Trophoblast cell (in vitro differentiated cells and primary cell): Measurements from ENCODE around the gene KCNMB2.

ENCODE experiments used
- DNase-seq, 2 donors: peaks; one replicate each; pipeline ENCODE4 v3.0.0-alpha.2; 2016
- H2AFZ ChIP-seq: 2 replicates; pipeline ENCODE4 v1.6.1; 2013; ENCODE audit warnings: low read length, moderate library complexity, mild to moderate bottlenecking; ENCODE audit not compliant: insufficient read depth, poor library complexity
- H2AK5ac ChIP-seq: 2 replicates; pipeline ENCODE4 v1.6.1; 2013; ENCODE audit warnings: mild to moderate bottlenecking, low read length
- H2BK120ac ChIP-seq: 2 replicates; pipeline ENCODE4 v1.6.1; 2013; ENCODE audit warnings: low read length, mild to moderate bottlenecking, moderate library complexity; ENCODE audit not compliant: insufficient read depth, poor library complexity
- H2BK12ac ChIP-seq: 2 replicates; pipeline ENCODE4 v1.6.1; 2013; ENCODE audit warnings: mild to moderate bottlenecking, low read length, moderate library complexity
- H2BK5ac ChIP-seq: 2 replicates; pipeline ENCODE4 v1.6.1; 2013; ENCODE audit warnings: low read length, low read depth, moderate library complexity, mild to moderate bottlenecking; ENCODE audit not compliant: poor library complexity
- H3K14ac ChIP-seq: 2 replicates; pipeline ENCODE4 v1.6.1; 2013; ENCODE audit warnings: mild to moderate bottlenecking, low read length
- H3K18ac ChIP-seq: 2 replicates; pipeline ENCODE4 v1.6.1; 2013; ENCODE audit warnings: mild to moderate bottlenecking, low read length
- H3K23ac ChIP-seq: 2 replicates; pipeline ENCODE4 v1.6.1; 2013; ENCODE audit warnings: low read length
- H3K27ac ChIP-seq: 2 replicates; pipeline ENCODE4 v1.5.1; 2013; ENCODE audit warnings: low read depth, mild to moderate bottlenecking, inconsistent platforms, low read length, moderate library complexity
- H3K27me3 ChIP-seq: 2 replicates; pipeline ENCODE4 v1.6.1; 2013; ENCODE audit warnings: inconsistent platforms, mild to moderate bottlenecking, low read length, moderate library complexity; ENCODE audit not compliant: insufficient read depth
- H3K36me3 ChIP-seq, 2 experiments: 1 replicate in 1 of 2; 2 replicates in 1 of 2; pipeline ENCODE4 v1.6.1; 2013; ENCODE audit warnings: low read length in 2 of 2, mild to moderate bottlenecking in 2 of 2, moderate library complexity in 1 of 2; ENCODE audit not compliant: insufficient read depth in 2 of 2, control insufficient read depth in 1 of 2
- H3K4ac ChIP-seq: 2 replicates; pipeline ENCODE4 v1.6.1; 2013; ENCODE audit warnings: low read depth, mild to moderate bottlenecking, low read length, moderate library complexity
- H3K4me1 ChIP-seq, 2 experiments: 1 replicate in 1 of 2; 2 replicates in 1 of 2; pipeline ENCODE4 v1.6.1; 2013; ENCODE audit warnings: low read length in 2 of 2, mild to moderate bottlenecking in 2 of 2, moderate library complexity in 1 of 2; ENCODE audit not compliant: insufficient read depth in 2 of 2, control insufficient read depth in 1 of 2
- H3K4me2 ChIP-seq: 2 replicates; pipeline ENCODE4 v1.6.1; 2013; ENCODE audit warnings: inconsistent platforms, mild to moderate bottlenecking, low read length, moderate library complexity
- H3K4me3 ChIP-seq: 2 replicates; pipeline ENCODE4 v1.5.1; 2013; ENCODE audit warnings: mild to moderate bottlenecking, low read depth, low read length, inconsistent platforms
- H3K79me1 ChIP-seq: one replicate; pipeline ENCODE4 v1.6.1; 2013; ENCODE audit warnings: low read length
- H3K79me2 ChIP-seq: 2 replicates; pipeline ENCODE4 v1.6.1; 2013; ENCODE audit warnings: low read length, mild to moderate bottlenecking; ENCODE audit not compliant: control insufficient read depth, insufficient read depth, poor library complexity
- H3K9ac ChIP-seq: 2 replicates; pipeline ENCODE4 v1.6.1; 2013; ENCODE audit warnings: mild to moderate bottlenecking, low read length
- H3K9me3 ChIP-seq: 2 replicates; pipeline ENCODE4 v1.6.1; 2013; ENCODE audit warnings: low read depth, mild to moderate bottlenecking, control low read depth, inconsistent platforms, low read length; ENCODE audit not compliant: insufficient read depth
- H4K12ac ChIP-seq: 2 replicates; pipeline ENCODE4 v1.6.1; 2013; ENCODE audit warnings: low read depth, mild to moderate bottlenecking, low read length, moderate library complexity
- H4K8ac ChIP-seq: 2 replicates; pipeline ENCODE4 v1.6.1; 2013; ENCODE audit warnings: low read depth, mild to moderate bottlenecking, low read length, moderate library complexity
- H4K91ac ChIP-seq: one replicate; pipeline ENCODE4 v1.6.1; 2013; ENCODE audit warnings: low read depth, mild to moderate bottlenecking, low read length, moderate library complexity
- WGBS: extraction: QIAGEN DNeasy Blood & Tissue Kit; methylation state at CpG from one replicate; pipeline ENCODE4 v1.1.7; 2013; ENCODE audit warnings: missing lambda C conversion rate; ENCODE audit not compliant: insufficient read length, insufficient coverage; ENCODE audit errors: extremely low coverage; 5-methylcytosine and 5-hydroxymethylcytosine counted together

Gene KCNMB2

DNA sequence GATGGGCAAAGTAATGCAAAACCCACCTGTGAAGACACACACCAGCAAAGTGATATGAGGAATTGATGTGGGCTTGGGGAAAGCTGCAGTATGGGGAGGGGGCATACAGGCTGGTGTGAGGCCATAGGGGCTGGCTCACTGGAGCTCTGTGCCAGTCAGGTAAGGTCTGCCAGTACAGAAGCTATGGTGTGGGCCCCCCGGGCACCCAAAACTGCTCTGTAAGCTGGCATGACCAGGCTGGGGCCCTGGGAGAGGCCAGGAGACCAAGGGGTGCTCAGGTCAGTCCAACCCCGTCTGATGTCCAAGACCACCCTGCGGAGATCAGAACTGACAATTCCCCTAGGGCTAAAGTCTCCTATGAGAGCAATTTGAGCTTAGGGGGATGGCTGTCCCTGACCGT lies 163.1 kb downstream of the KCNMB2 start:
- no peak overlapping the region for H2BK12ac ChIP-seq
- no peaks in the 10 kb centered on the region for H3K36me3 ChIP-seq
- no peaks in the 10 kb centered on the region for H3K4me1 ChIP-seq
- no peaks in the 10 kb centered on the region for H3K27me3 ChIP-seq
- no peak overlapping the region for H3K27ac ChIP-seq
- no peak overlapping the region for H3K14ac ChIP-seq
- no peak overlapping the region for H3K23ac ChIP-seq
- H3K18ac ChIP-seq, result no peak overlapping the region
- H2BK120ac ChIP-seq, result no peak overlapping the region
- H3K4ac ChIP-seq, result no peak overlapping the region
- H4K8ac ChIP-seq, result no peak overlapping the region
- H2AK5ac ChIP-seq, result no peak overlapping the region
- H4K12ac ChIP-seq, result no peak overlapping the region
- no peak overlapping the region for H3K9ac ChIP-seq
- H2BK5ac ChIP-seq, result no peak overlapping the region
- no CpG with 5 or more reads among the region's 4 CpGs for WGBS
- H4K91ac ChIP-seq, result no peak overlapping the region
- H3K79me1 ChIP-seq, result no peaks in the 10 kb centered on the region
- H3K4me3 ChIP-seq, result no peak overlapping the region
- H3K79me2 ChIP-seq, result no peaks in the 10 kb centered on the region
- no peak overlapping the region for H3K4me2 ChIP-seq
- peaks cover 9% of the 10 kb centered on the region for H3K9me3 ChIP-seq
- no peak for DNase-seq
- no peak overlapping the region for H2AFZ ChIP-seq

DNA sequence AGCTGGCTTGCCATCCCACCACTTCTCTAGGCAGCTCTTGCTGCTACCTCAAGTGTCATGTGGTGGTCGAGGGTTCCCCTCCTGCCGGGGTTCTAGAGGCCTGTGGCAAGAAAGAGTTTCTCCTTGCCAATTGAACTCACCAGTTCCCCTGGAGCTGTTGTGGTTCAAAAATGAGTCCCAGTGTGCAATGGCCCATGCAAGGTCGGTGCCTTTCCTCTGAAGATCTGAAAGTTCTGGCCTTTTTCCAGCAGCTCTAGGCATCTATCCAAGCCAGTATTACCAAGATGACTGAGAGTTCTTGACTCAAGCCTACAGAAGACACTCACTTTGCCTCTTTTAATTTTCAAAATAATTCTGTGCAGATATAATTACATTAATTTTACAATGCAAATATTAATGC lies 163.6 kb downstream of the KCNMB2 start:
- no peak for DNase-seq
- no peaks in the 10 kb centered on the region for H3K79me1 ChIP-seq
- H4K8ac ChIP-seq, result no peak overlapping the region
- H3K4ac ChIP-seq, result no peak overlapping the region
- H3K4me1 ChIP-seq, result no peaks in the 10 kb centered on the region
- no peak overlapping the region for H4K91ac ChIP-seq
- peaks cover 7% of the 10 kb centered on the region for H3K9me3 ChIP-seq
- no peak overlapping the region for H4K12ac ChIP-seq
- no peak overlapping the region for H3K18ac ChIP-seq
- no peak overlapping the region for H2AFZ ChIP-seq
- H3K27ac ChIP-seq, result no peak overlapping the region
- no CpG with 5 or more reads among the region's 3 CpGs for WGBS
- H2BK5ac ChIP-seq, result no peak overlapping the region
- H2BK12ac ChIP-seq, result no peak overlapping the region
- H3K4me3 ChIP-seq, result no peak overlapping the region
- no peak overlapping the region for H3K23ac ChIP-seq
- no peaks in the 10 kb centered on the region for H3K36me3 ChIP-seq
- no peaks in the 10 kb centered on the region for H3K27me3 ChIP-seq
- H2AK5ac ChIP-seq, result no peak overlapping the region
- no peak overlapping the region for H2BK120ac ChIP-seq
- no peaks in the 10 kb centered on the region for H3K79me2 ChIP-seq
- no peak overlapping the region for H3K9ac ChIP-seq
- H3K4me2 ChIP-seq, result no peak overlapping the region
- H3K14ac ChIP-seq, result no peak overlapping the region

DNA sequence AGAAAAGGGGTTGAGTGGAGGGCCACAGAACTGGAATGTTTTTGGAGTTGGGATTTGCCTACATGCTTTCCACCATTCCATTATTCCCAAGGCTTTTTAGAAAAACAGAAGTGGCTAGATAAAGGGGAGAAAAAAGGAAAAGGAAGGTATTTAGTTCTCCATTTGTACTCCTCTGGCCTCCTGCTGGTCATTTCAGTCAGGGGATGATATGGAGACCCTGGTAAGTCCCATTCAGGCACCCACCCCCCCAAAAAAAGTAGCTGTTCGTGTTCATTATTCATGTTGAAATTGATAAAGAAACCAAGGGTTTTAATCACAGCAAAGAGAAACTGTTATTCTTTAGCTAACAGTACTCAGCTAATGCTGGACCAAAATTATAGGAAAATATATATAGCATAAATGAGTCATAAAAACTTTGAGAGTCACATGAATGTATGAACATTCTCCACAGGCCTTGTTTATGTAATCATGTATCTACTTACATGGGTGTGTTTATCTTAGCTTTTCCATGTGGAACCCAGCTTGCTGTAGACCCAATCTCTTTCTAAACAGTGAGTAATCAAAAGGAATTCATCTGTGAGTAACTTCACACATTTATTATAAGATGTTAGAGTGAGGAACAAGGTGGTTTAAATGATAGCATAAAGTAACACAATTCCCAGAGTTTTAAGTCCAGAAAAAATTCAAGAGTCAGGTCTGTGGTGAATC lies 167.2 kb downstream of the KCNMB2 start:
- Histone ChIP-seq H3K27me3 (no peaks in the 10 kb centered on the region), H2BK12ac (no peak overlapping the region), H3K9me3 (peaks cover 4% of the 10 kb centered on the region), H3K9ac (no peak overlapping the region), H4K12ac (no peak overlapping the region), H3K4me2 (no peak overlapping the region), H3K18ac (no peak overlapping the region), H3K79me2 (no peaks in the 10 kb centered on the region), H3K23ac (no peak overlapping the region), H4K8ac (no peak overlapping the region), H4K91ac (no peak overlapping the region), H3K79me1 (no peaks in the 10 kb centered on the region), H2AK5ac (no peak overlapping the region), H2BK120ac (no peak overlapping the region), H3K4me3 (no peak overlapping the region), H3K27ac (no peak overlapping the region), H2AFZ (no peak overlapping the region), H2BK5ac (no peak overlapping the region), H3K4ac (no peak overlapping the region), H3K4me1 (peaks cover 0 to 7% of the 10 kb centered on the region in 2 experiments), H3K36me3 (no peaks in the 10 kb centered on the region), H3K14ac (no peak overlapping the region)
- DNase-seq, result no peak
- WGBS, result no CpG with 5 or more reads among the region's 1 CpG

DNA sequence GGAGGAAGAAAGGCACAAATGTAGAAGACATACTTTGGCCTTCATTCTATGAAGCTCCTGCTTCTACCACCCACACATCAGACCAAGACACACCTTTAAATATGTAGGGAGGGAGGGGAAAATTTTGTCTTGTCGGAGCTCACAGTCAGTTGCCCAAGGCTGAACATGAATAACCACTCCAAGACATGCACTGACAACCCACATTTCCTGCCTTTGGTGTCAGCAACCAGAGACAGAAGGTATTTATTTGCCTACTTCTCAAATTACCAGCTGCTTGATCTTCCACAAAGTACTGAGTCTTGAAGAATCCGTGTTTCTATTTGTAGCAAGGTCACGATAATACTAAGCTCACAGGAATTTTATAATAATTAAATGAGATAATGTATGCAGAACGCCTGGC lies 169.7 kb downstream of the KCNMB2 start:
- Histone ChIP-seq H2BK120ac (no peak overlapping the region), H2BK12ac (no peak overlapping the region), H3K4me3 (no peak overlapping the region), H3K27ac (peak overlapping the region; percentile 16), H3K14ac (no peak overlapping the region), H3K79me2 (no peaks in the 10 kb centered on the region), H4K91ac (no peak overlapping the region), H3K79me1 (no peaks in the 10 kb centered on the region), H2AFZ (no peak overlapping the region), H3K4me1 (peaks cover 0 to 7% of the 10 kb centered on the region in 2 experiments), H4K12ac (no peak overlapping the region), H3K27me3 (no peaks in the 10 kb centered on the region), H2AK5ac (no peak overlapping the region), H4K8ac (no peak overlapping the region), H3K9ac (no peak overlapping the region), H3K23ac (no peak overlapping the region), H3K4ac (no peak overlapping the region), H3K9me3 (no peaks in the 10 kb centered on the region), H3K18ac (no peak overlapping the region), H3K4me2 (no peak overlapping the region), H2BK5ac (no peak overlapping the region), H3K36me3 (no peaks in the 10 kb centered on the region)
- WGBS, result no CpG with 5 or more reads among the region's 4 CpGs
- peak in 1 of 2 donors; percentile 24 for DNase-seq
